Neural cell (in vitro differentiated cells): ENCODE data around the gene ZNF276. TPM values are rescaled to one million over a fixed set of nuclear protein-coding genes. Genes with fewer than 3 reads are reported as not detected.

Experiments used
- H2AFZ ChIP-seq: fragments of 200-600, 300-800 bp; sonication (generic), shearing (Covaris generic); 2 replicates; pipeline ENCODE4 v1.6.0; 2014; ENCODE audit warnings: low read depth, mild to moderate bottlenecking, antibody characterized with exemption, low read length, moderate library complexity
- H3F3A ChIP-seq: fragments of 200-600 bp; shearing (Covaris generic); 2 replicates; pipeline ENCODE4 v1.6.1; 2016; ENCODE audit warnings: mild to moderate bottlenecking, moderate library complexity, mixed read lengths, antibody characterized with exemption, low read length; ENCODE audit not compliant: insufficient read depth, poor library complexity, severe bottlenecking
- H3K27ac ChIP-seq: fragments of 200-600, 300-800 bp; sonication (generic), shearing (Covaris generic); 2 replicates; pipeline ENCODE4 v1.5.1; 2014; ENCODE audit warnings: mild to moderate bottlenecking, low read length, moderate library complexity
- H3K27me3 ChIP-seq: fragments of 300-800, 200-600 bp; sonication (generic), shearing (Covaris generic); 2 replicates; pipeline ENCODE4 v1.6.0; 2014; ENCODE audit warnings: mild to moderate bottlenecking, low read depth, low read length, moderate library complexity; ENCODE audit not compliant: insufficient read depth
- H3K36me3 ChIP-seq: fragments of 300-800, 200-600 bp; sonication (generic), shearing (Covaris generic); 2 replicates; pipeline ENCODE4 v1.5.1; 2014; ENCODE audit warnings: mild to moderate bottlenecking, antibody characterized with exemption, low read length, moderate library complexity; ENCODE audit not compliant: insufficient read depth
- H3K4me2 ChIP-seq: fragments of 300-800, 200-600 bp; sonication (generic), shearing (Covaris generic); 2 replicates; pipeline ENCODE4 v1.6.0; 2014; ENCODE audit warnings: mild to moderate bottlenecking, low read length
- H3K4me3 ChIP-seq: fragments of 300-800, 200-600 bp; sonication (generic), shearing (Covaris generic); 2 replicates; pipeline ENCODE4 v1.5.1; 2014; ENCODE audit warnings: mild to moderate bottlenecking, low read length, moderate library complexity
- H3K79me2 ChIP-seq: fragments of 200-600 bp; shearing (Covaris generic); replicated peaks from 2 replicates; pipeline ENCODE4 v1.6.0; 2014; ENCODE audit warnings: mild to moderate bottlenecking, low read length, moderate library complexity; ENCODE audit not compliant: insufficient read depth
- H3K9ac ChIP-seq: fragments of 300-800, 200-600 bp; sonication (generic), shearing (Covaris generic); 2 replicates; pipeline ENCODE4 v1.6.1; 2016; ENCODE audit warnings: mild to moderate bottlenecking, low read length, mixed read lengths
- H3K9me2 ChIP-seq: fragments of 200-600 bp; shearing (Covaris generic); 2 replicates; pipeline ENCODE4 v1.6.1; 2016; ENCODE audit warnings: mild to moderate bottlenecking, low read length, mixed read lengths; ENCODE audit not compliant: insufficient read depth
- H3K9me3 ChIP-seq: fragments of 200-600, 300-800 bp; sonication (generic), shearing (Covaris generic); 2 replicates; pipeline ENCODE4 v1.6.1; 2016; ENCODE audit warnings: mild to moderate bottlenecking, mixed run types, low read length, moderate library complexity, mixed read lengths
- H4K20me1 ChIP-seq: fragments of 200-600 bp; shearing (Covaris generic); 2 replicates; pipeline ENCODE4 v1.6.1; 2016; ENCODE audit warnings: mild to moderate bottlenecking, mixed run types; ENCODE audit not compliant: insufficient read depth
- EP300 ChIP-seq: fragments of 450-650 bp; conservative IDR thresholded peaks from 2 replicates; pipeline ENCODE4 v1.6.1; 2014; ENCODE audit warnings: antibody characterized with exemption, mild to moderate bottlenecking, moderate library complexity; ENCODE audit not compliant: poor library complexity, severe bottlenecking
- EZH2 ChIP-seq: fragments of 200-600, 300-800 bp; shearing (Covaris generic), sonication (generic); IDR thresholded peaks from 2 replicates; pipeline ENCODE4 v1.6.1; 2014; ENCODE audit warnings: antibody characterized with exemption, low read length, borderline replicate concordance, mild to moderate bottlenecking; ENCODE audit not compliant: insufficient read depth, poor library complexity, severe bottlenecking
- MXI1 ChIP-seq: fragments of 450-650 bp; conservative IDR thresholded peaks from 2 replicates; pipeline ENCODE4 v1.6.1; 2014; ENCODE audit warnings: antibody characterized with exemption, mild to moderate bottlenecking; ENCODE audit not compliant: poor library complexity, severe bottlenecking
- POLR2AphosphoS5 ChIP-seq: IDR thresholded peaks from 2 replicates; pipeline ENCODE4 v1.6.1; 2012
- RAD21 ChIP-seq: fragments of 450-650 bp; conservative IDR thresholded peaks from 2 replicates; pipeline ENCODE4 v1.6.1; 2014; ENCODE audit warnings: antibody characterized with exemption, mild to moderate bottlenecking, moderate library complexity
- SMC3 ChIP-seq: fragments of 450-650 bp; conservative IDR thresholded peaks from 2 replicates; pipeline ENCODE4 v1.6.1; 2014; ENCODE audit warnings: antibody characterized with exemption, mild to moderate bottlenecking, moderate library complexity; ENCODE audit not compliant: poor library complexity
- TAF1 ChIP-seq: IDR thresholded peaks from 2 replicates; pipeline ENCODE4 v1.6.1; 2012; ENCODE audit warnings: low read depth
- polyA plus RNA-seq: library from polyadenylated mRNA; depleted of rRNA; stranded (reverse); fragments of >200 nt; gene quantifications from 2 replicates; pipeline ENCODE4 v1.2.3, GENCODE V29; 2014
- TF ChIP-seq, protein P1 (sequence below): fragments of 450-650 bp; IDR thresholded peaks from 2 replicates; pipeline ENCODE4 v1.5.1; 2014; ENCODE audit warnings: antibody characterized with exemption, mild to moderate bottlenecking, moderate library complexity; ENCODE audit not compliant: poor library complexity, severe bottlenecking
- TF ChIP-seq, protein P2 (sequence below): IDR thresholded peaks from 2 replicates; pipeline ENCODE4 v1.6.1; 2012; ENCODE audit warnings: borderline replicate concordance

Gene ZNF276
- polyA plus RNA-seq, 1 donor from 2014 or later: 35.4 TPM

- no peak overlapping the region for H2AFZ ChIP-seq
- no peak overlapping the region for H3K27ac ChIP-seq
- H3K9me3 ChIP-seq: no peaks in the 10 kb centered on the region
- H3K27me3 ChIP-seq: no peaks in the 10 kb centered on the region
- H3F3A ChIP-seq: no peaks in the 10 kb centered on the region
- no peak for TF ChIP-seq EZH2
- TF ChIP-seq MXI1: no peak
- TF ChIP-seq, protein P1, sequence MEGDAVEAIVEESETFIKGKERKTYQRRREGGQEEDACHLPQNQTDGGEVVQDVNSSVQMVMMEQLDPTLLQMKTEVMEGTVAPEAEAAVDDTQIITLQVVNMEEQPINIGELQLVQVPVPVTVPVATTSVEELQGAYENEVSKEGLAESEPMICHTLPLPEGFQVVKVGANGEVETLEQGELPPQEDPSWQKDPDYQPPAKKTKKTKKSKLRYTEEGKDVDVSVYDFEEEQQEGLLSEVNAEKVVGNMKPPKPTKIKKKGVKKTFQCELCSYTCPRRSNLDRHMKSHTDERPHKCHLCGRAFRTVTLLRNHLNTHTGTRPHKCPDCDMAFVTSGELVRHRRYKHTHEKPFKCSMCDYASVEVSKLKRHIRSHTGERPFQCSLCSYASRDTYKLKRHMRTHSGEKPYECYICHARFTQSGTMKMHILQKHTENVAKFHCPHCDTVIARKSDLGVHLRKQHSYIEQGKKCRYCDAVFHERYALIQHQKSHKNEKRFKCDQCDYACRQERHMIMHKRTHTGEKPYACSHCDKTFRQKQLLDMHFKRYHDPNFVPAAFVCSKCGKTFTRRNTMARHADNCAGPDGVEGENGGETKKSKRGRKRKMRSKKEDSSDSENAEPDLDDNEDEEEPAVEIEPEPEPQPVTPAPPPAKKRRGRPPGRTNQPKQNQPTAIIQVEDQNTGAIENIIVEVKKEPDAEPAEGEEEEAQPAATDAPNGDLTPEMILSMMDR: no peak
- TF ChIP-seq, protein P2, sequence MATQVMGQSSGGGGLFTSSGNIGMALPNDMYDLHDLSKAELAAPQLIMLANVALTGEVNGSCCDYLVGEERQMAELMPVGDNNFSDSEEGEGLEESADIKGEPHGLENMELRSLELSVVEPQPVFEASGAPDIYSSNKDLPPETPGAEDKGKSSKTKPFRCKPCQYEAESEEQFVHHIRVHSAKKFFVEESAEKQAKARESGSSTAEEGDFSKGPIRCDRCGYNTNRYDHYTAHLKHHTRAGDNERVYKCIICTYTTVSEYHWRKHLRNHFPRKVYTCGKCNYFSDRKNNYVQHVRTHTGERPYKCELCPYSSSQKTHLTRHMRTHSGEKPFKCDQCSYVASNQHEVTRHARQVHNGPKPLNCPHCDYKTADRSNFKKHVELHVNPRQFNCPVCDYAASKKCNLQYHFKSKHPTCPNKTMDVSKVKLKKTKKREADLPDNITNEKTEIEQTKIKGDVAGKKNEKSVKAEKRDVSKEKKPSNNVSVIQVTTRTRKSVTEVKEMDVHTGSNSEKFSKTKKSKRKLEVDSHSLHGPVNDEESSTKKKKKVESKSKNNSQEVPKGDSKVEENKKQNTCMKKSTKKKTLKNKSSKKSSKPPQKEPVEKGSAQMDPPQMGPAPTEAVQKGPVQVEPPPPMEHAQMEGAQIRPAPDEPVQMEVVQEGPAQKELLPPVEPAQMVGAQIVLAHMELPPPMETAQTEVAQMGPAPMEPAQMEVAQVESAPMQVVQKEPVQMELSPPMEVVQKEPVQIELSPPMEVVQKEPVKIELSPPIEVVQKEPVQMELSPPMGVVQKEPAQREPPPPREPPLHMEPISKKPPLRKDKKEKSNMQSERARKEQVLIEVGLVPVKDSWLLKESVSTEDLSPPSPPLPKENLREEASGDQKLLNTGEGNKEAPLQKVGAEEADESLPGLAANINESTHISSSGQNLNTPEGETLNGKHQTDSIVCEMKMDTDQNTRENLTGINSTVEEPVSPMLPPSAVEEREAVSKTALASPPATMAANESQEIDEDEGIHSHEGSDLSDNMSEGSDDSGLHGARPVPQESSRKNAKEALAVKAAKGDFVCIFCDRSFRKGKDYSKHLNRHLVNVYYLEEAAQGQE: no peak
- TF ChIP-seq TAF1: no peak
- TF ChIP-seq RAD21: no peak
- no peak for TF ChIP-seq POLR2AphosphoS5
- TF ChIP-seq SMC3: no peak
- TF ChIP-seq EP300: no peak
- no peaks in the 10 kb centered on the region for H3K9me2 ChIP-seq
- H3K9ac ChIP-seq: no peak overlapping the region
- H4K20me1 ChIP-seq: peaks cover 9% of the 10 kb centered on the region
- no peaks in the 10 kb centered on the region for H3K79me2 ChIP-seq
- no peak overlapping the region for H3K4me2 ChIP-seq
- no peak overlapping the region for H3K4me3 ChIP-seq
- H3K36me3 ChIP-seq: no peaks in the 10 kb centered on the region
These were observed 3.4 kb upstream of the ZNF276 start for GRCh38 chr16:89717688-89718505.

GRCh38 chr16:89720551-89720812, 855 bp upstream of the ZNF276 start:
- Histone ChIP-seq H3K79me2 (no peaks in the 10 kb centered on the region), H3F3A (no peaks in the 10 kb centered on the region), H3K9ac (peak overlapping the region; percentile 81), H3K4me3 (peak overlapping the region; percentile 93), H3K4me2 (peak overlapping the region; percentile 76), H3K27me3 (no peaks in the 10 kb centered on the region), H3K9me2 (no peaks in the 10 kb centered on the region), H3K9me3 (no peaks in the 10 kb centered on the region), H2AFZ (no peak overlapping the region), H3K36me3 (no peaks in the 10 kb centered on the region), H3K27ac (peak overlapping the region; percentile 78), H4K20me1 (peaks cover 9% of the 10 kb centered on the region)
- TF ChIP-seq TAF1: peak; percentile 26
- TF ChIP-seq EZH2: no peak
